Neural progenitor cell (in vitro differentiated cells): ENCODE data around the gene HEXB. TPM values are rescaled to one million over a fixed set of nuclear protein-coding genes. Genes with fewer than 3 reads are reported as not detected.

ENCODE experiments used
- DNase-seq: peaks from one replicate; pipeline ENCODE4 v3.0.0-alpha.2; 2016; ENCODE audit warnings: low spot score
- H2AFZ ChIP-seq: fragments of 200-600 bp; sonication (generic); replicated peaks from 2 replicates; pipeline ENCODE4 v1.6.1; 2016; ENCODE audit warnings: antibody characterized with exemption
- H3F3A ChIP-seq: fragments of 200-600 bp; sonication (generic); 2 replicates; pipeline ENCODE4 v1.6.1; 2016; ENCODE audit warnings: antibody characterized with exemption, low read depth
- H3K27ac ChIP-seq: fragments of 200-600 bp; sonication (generic); 2 replicates; pipeline ENCODE4 v1.5.1; 2016; ENCODE audit warnings: mild to moderate bottlenecking
- H3K27me3 ChIP-seq: fragments of 200-600 bp; sonication (generic); 2 replicates; pipeline ENCODE4 v1.6.1; 2016; ENCODE audit warnings: mild to moderate bottlenecking, moderate library complexity
- H3K36me3 ChIP-seq: fragments of 200-600 bp; sonication (generic); 2 replicates; pipeline ENCODE4 v1.5.1; 2016
- H3K4me1 ChIP-seq: fragments of 200-600 bp; sonication (generic); 2 replicates; pipeline ENCODE4 v1.6.1; 2016; ENCODE audit warnings: mixed run types
- H3K4me2 ChIP-seq: fragments of 200-600 bp; sonication (generic); 2 replicates; pipeline ENCODE4 v1.6.1; 2016
- H3K4me3 ChIP-seq: fragments of 200-600 bp; sonication (generic); 2 replicates; pipeline ENCODE4 v1.5.1; 2016
- H3K79me2 ChIP-seq: fragments of 200-600 bp; sonication (generic); 2 replicates; pipeline ENCODE4 v1.6.1; 2016; ENCODE audit warnings: low read depth
- H3K9ac ChIP-seq: fragments of 200-600 bp; sonication (generic); 2 replicates; pipeline ENCODE4 v1.6.1; 2016
- H3K9me3 ChIP-seq: fragments of 200-600 bp; sonication (generic); 2 replicates; pipeline ENCODE4 v1.5.1; 2016; ENCODE audit warnings: low read depth
- H4K20me1 ChIP-seq: fragments of 200-600 bp; sonication (generic); 2 replicates; pipeline ENCODE4 v1.6.1; 2016; ENCODE audit warnings: low read depth
- H3K27ac Mint-ChIP-seq: 3 replicates; pipeline ENCODE4 v1.8.0; 2021; ENCODE audit warnings: mixed read lengths
- H3K27me3 Mint-ChIP-seq: 2 replicates; pipeline ENCODE4 v1.8.0; 2022; ENCODE audit warnings: low read depth, mild to moderate bottlenecking, inconsistent platforms, moderate library complexity, mixed read lengths; ENCODE audit not compliant: insufficient read depth
- H3K36me3 Mint-ChIP-seq: 3 replicates; pipeline ENCODE4 v1.8.0; 2021; ENCODE audit warnings: mixed read lengths
- H3K4me1 Mint-ChIP-seq: 3 replicates; pipeline ENCODE4 v1.8.0; 2021; ENCODE audit warnings: mixed read lengths
- H3K4me3 Mint-ChIP-seq: 3 replicates; pipeline ENCODE4 v1.8.0; 2021; ENCODE audit warnings: mild to moderate bottlenecking, moderate library complexity, mixed read lengths
- H3K9me3 Mint-ChIP-seq: 3 replicates; pipeline ENCODE4 v1.8.0; 2020; ENCODE audit warnings: mixed read lengths
- EZH2 ChIP-seq: fragments of 200-600 bp; sonication (generic); IDR thresholded peaks from 2 replicates; pipeline ENCODE4 v1.6.1; 2017; ENCODE audit warnings: antibody characterized with exemption, mild to moderate bottlenecking, moderate library complexity
- EZH2phosphoT487 ChIP-seq: fragments of 200-600 bp; sonication (generic); IDR thresholded peaks from 2 replicates; pipeline ENCODE4 v1.6.1; 2017; ENCODE audit warnings: antibody characterized with exemption
- small RNA-seq: library from RNA; depleted of rRNA; stranded (forward); fragments of <200 nt; gene quantifications from one replicate; pipeline ENCODE3, GENCODE V24; 2015
- total RNA-seq: library from RNA; depleted of rRNA; stranded (reverse); fragments of >200 nt; gene quantifications from 2 replicates; pipeline ENCODE4 v1.2.3, GENCODE V29; 2015; ENCODE audit warnings: low replicate concordance
- TF ChIP-seq, protein P1 (sequence below): fragments of 200-600 bp; sonication (generic); IDR thresholded peaks from 2 replicates; pipeline ENCODE4 v1.5.1; 2017; ENCODE audit warnings: antibody characterized with exemption, mild to moderate bottlenecking

The HEXB gene
- total RNA-seq, 1 donor from 2014 or later, result 65.6 TPM

DNA sequence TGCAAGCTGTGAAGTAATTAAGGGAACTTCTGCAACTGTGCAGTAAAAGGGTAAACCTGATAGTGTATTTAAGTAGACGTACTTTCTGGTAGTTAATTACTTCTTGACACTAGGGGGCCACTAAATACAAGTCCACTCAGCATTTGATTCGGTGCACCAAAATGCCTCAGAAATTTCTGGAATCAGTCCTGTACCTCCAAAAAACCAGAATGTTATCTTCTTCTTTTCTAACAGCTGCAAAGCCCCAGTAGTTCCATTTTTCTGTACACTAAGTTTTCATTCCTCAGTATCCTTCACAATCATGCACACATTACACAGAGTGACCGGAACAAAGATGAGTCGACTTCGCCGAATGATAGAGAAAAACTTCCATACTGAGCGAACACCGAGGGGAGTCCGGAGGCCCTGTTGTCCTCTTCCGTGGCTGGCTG is 81.4 kb downstream of the HEXB start:
- Histone ChIP-seq H3F3A (peaks cover 4% of the 10 kb centered on the region), H3K4me3 (peak overlapping the region; percentile 91), H3K9ac (peak overlapping the region; percentile 56), H3K27ac (no peak overlapping the region), H3K36me3 (peaks cover 8% of the 10 kb centered on the region), H3K4me2 (peak overlapping the region; percentile 90), H3K79me2 (peaks cover 53% of the 10 kb centered on the region), H3K9me3 (no peaks in the 10 kb centered on the region), H3K4me1 (peaks cover 7% of the 10 kb centered on the region), H3K27me3 (no peaks in the 10 kb centered on the region), H4K20me1 (peaks cover 12% of the 10 kb centered on the region), H2AFZ (peak overlapping the region; percentile 96)
- TF ChIP-seq EZH2phosphoT487, result no peak
- TF ChIP-seq, protein P1, sequence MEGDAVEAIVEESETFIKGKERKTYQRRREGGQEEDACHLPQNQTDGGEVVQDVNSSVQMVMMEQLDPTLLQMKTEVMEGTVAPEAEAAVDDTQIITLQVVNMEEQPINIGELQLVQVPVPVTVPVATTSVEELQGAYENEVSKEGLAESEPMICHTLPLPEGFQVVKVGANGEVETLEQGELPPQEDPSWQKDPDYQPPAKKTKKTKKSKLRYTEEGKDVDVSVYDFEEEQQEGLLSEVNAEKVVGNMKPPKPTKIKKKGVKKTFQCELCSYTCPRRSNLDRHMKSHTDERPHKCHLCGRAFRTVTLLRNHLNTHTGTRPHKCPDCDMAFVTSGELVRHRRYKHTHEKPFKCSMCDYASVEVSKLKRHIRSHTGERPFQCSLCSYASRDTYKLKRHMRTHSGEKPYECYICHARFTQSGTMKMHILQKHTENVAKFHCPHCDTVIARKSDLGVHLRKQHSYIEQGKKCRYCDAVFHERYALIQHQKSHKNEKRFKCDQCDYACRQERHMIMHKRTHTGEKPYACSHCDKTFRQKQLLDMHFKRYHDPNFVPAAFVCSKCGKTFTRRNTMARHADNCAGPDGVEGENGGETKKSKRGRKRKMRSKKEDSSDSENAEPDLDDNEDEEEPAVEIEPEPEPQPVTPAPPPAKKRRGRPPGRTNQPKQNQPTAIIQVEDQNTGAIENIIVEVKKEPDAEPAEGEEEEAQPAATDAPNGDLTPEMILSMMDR, result peak; percentile 52
- Mint-ChIP-seq H3K27me3 (peaks cover 4% of the 10 kb centered on the region), H3K9me3 (no peaks in the 10 kb centered on the region), H3K27ac (peak overlapping the region; percentile 98), H3K4me1 (peaks cover 25% of the 10 kb centered on the region), H3K4me3 (peak overlapping the region; percentile 100), H3K36me3 (peaks cover 5% of the 10 kb centered on the region)
- DNase-seq, result peak; percentile 48

DNA sequence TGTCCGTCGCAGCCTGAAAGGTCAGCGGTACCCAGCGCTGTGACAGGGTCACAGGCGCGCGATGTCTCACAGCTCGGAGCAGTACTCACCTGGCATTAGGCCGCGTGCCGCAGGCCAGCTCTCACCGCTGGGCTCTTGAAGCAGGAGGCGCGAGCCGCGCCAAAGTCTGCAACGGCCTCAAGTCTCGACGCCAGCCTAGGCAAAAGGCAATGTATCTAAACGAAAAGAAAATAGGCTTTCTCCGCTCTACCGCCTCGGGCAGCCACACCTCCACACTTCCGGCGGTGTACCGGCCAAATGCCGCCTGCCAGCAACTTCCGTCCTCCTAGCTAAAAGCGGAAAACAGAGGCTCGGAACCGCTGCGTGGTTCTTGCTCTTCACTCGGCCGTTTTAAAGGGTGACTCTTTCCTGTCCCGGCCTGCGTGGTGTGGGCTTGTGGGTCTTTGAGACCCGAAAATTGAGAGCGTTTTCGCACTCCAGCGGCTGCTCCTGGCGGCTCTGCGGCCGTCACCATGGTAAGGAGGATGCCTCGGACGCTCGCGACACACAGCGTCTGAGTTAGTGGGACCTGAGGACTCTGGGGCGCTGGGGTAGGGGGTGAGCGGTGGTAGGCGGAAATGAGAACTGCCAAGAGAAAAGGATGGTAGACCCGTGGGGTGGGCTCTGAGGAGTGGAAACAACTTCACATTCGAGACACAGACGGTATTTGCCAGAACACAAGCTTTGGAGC is 82.0 kb downstream of the HEXB start, which contains the start of the genes GFM2 and NSA2:
Gene GFM2 (minus strand): TSS at position 269 of the 730 bp plus-strand sequence. CDS start 3,375 bp downstream, outside the sequence.
Gene NSA2 (plus strand): TSS at position 401 of the 730 bp plus-strand sequence. CDS start 112 bp downstream, at position 513.
- Histone ChIP-seq H3K27me3 (no peaks in the 10 kb centered on the region), H3F3A (peaks cover 4% of the 10 kb centered on the region), H3K27ac (no peak within 1 kb of the TSS), H3K4me3 (peak within 1 kb of the TSS; percentile 91), H4K20me1 (peaks cover 12% of the 10 kb centered on the region), H3K36me3 (peaks cover 8% of the 10 kb centered on the region), H3K4me1 (peaks cover 7% of the 10 kb centered on the region), H3K9ac (peak within 1 kb of the TSS; percentile 85), H2AFZ (peak within 1 kb of the TSS; percentile 99), H3K79me2 (peaks cover 53% of the 10 kb centered on the region), H3K9me3 (no peaks in the 10 kb centered on the region), H3K4me2 (peak within 1 kb of the TSS; percentile 90)
- Mint-ChIP-seq H3K4me3 (peak within 1 kb of the TSS; percentile 100), H3K27ac (peak within 1 kb of the TSS; percentile 98), H3K36me3 (peaks cover 5% of the 10 kb centered on the region), H3K27me3 (peaks cover 4% of the 10 kb centered on the region), H3K9me3 (no peaks in the 10 kb centered on the region), H3K4me1 (peaks cover 25% of the 10 kb centered on the region)
- DNase-seq, result peak; percentile 97
- TF ChIP-seq EZH2phosphoT487 (no peak), EZH2 (no peak)
- TF ChIP-seq, protein P1, result no peak

DNA sequence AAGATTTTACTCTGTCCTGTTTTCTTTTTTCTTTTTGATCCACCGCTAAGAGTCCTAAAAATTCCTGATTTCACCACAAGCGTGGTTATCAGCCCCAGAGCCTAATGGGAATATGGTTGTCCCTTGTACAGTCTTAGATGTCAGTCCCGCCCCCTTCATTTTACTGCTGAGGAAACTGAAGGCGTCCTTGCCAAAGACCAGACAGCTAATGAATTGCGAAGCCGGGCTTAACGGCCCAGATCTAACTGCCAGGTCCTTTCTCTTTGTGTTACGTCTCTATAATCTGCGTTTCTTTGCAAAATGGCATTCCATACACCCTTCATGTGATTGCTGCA is 82.5 kb downstream of the HEXB start:
- TF ChIP-seq EZH2phosphoT487 (no peak), EZH2 (no peak)
- TF ChIP-seq, protein P1, result no peak
- Mint-ChIP-seq H3K9me3 (no peaks in the 10 kb centered on the region), H3K4me1 (peaks cover 25% of the 10 kb centered on the region), H3K27ac (peak overlapping the region; percentile 98), H3K27me3 (peaks cover 4% of the 10 kb centered on the region), H3K4me3 (peak overlapping the region; percentile 100), H3K36me3 (peaks cover 7% of the 10 kb centered on the region)
- Histone ChIP-seq H3K4me2 (peak overlapping the region; percentile 80), H3F3A (peaks cover 4% of the 10 kb centered on the region), H2AFZ (peak overlapping the region; percentile 99), H4K20me1 (peaks cover 12% of the 10 kb centered on the region), H3K27ac (no peak overlapping the region), H3K4me1 (peaks cover 7% of the 10 kb centered on the region), H3K9ac (peak overlapping the region; percentile 85), H3K9me3 (no peaks in the 10 kb centered on the region), H3K79me2 (peaks cover 53% of the 10 kb centered on the region), H3K36me3 (peaks cover 8% of the 10 kb centered on the region), H3K4me3 (peak overlapping the region; percentile 91), H3K27me3 (no peaks in the 10 kb centered on the region)
- peak; percentile 63 for DNase-seq

Small RNA genes lying within 50 kb of the gene (small RNA-seq; reads per million reads assigned to genes)
- not detected for gene RNU6-658P

Other genes with a start within 250 kb of the HEXB start
- gene ENC1, start 44.5 kb upstream of the HEXB start, total RNA-seq, result 73.8 and 146 TPM in 2 replicates
- 43.9 and 67.9 TPM in 2 replicates for gene GFM2, start 81.9 kb downstream of the HEXB start, total RNA-seq
- gene NSA2, start 82.0 kb downstream of the HEXB start, total RNA-seq, result 111 and 173 TPM in 2 replicates
- gene FAM169A, start 181.2 kb downstream of the HEXB start, total RNA-seq, result 23.8 and 27.4 TPM in 2 replicates